Thyroid gland (tissue), 4 donors: ENCODE measurements around the gene ATP8A1. TPM values are rescaled to one million over a fixed set of nuclear protein-coding genes. Genes with fewer than 3 reads are reported as not detected.

ENCODE experiments used
- DNase-seq, 2 donors: peaks; one replicate each; pipeline ENCODE4 v3.0.0-alpha.2; 2019
- H3K27ac ChIP-seq, 3 donors: fragments of 200-600 bp; sonication (generic); 1 replicate in 2 of 3; 2 replicates in 1 of 3; pipeline ENCODE4 v1.5.1; 2016 to 2019; ENCODE audit warnings: mild to moderate bottlenecking in 1 of 3, moderate library complexity in 1 of 3
- H3K27me3 ChIP-seq: fragments of 200-600 bp; sonication (generic); one replicate; pipeline ENCODE4 v1.5.1; 2019
- H3K36me3 ChIP-seq, 2 donors: fragments of 200-600 bp; sonication (generic); one replicate each; pipeline ENCODE4 v1.5.1; 2016 to 2019
- H3K4me1 ChIP-seq, 2 donors: fragments of 200-600 bp; sonication (generic); one replicate each; pipeline ENCODE4 v1.5.1; 2017 to 2019
- H3K4me3 ChIP-seq, 3 donors: fragments of 200-600 bp; sonication (generic); replicated peaks in 1 of 3; 1 replicate in 2 of 3; 2 replicates in 1 of 3; pipeline ENCODE4 v1.5.1; 2016; ENCODE audit warnings: mild to moderate bottlenecking in 1 of 3
- H3K9me3 ChIP-seq: fragments of 200-600 bp; sonication (generic); one replicate; pipeline ENCODE4 v1.5.1; 2017
- CTCF ChIP-seq, 6 experiments: fragments of 200-600 bp in 3 of 6; fragments of 450-650 bp in 3 of 6; sonication (generic) in 3 of 6; IDR thresholded peaks; one replicate each; pipeline ENCODE4 v1.5.1; 2016 to 2019; ENCODE audit warnings: antibody characterized with exemption in 6 of 6, mild to moderate bottlenecking in 2 of 6, inconsistent platforms in 1 of 6, moderate library complexity in 1 of 6
- POLR2A ChIP-seq, 2 donors: fragments of 450-650 bp; IDR thresholded peaks; one replicate each; pipeline ENCODE4 v1.6.1; 2017; ENCODE audit warnings: antibody characterized with exemption in 2 of 2, mild to moderate bottlenecking in 2 of 2, moderate library complexity in 1 of 2
- WGBS, 2 donors: methylation state at CpG; one replicate each; pipeline ENCODE4 v1.1.5; 2017; 5-methylcytosine and 5-hydroxymethylcytosine counted together
- intact Hi-C: fragments of 100-400 bp; cut with DNase I; formaldehyde crosslinking; loops from one replicate; pipeline ENCODE4 v1.15.1; 2023
- total RNA-seq, 4 donors: library from RNA; depleted of rRNA; stranded (reverse); fragments of >200 nt; gene quantifications; one replicate each; pipeline ENCODE4 v1.2.3, GENCODE V29; 2016

ATP8A1 gene
- total RNA-seq, 4 donors from 2014 or later, result 191 to 274 (median 245) TPM

- peaks cover 8 to 19% of the 10 kb centered on the region in 2 donors for H3K4me1 ChIP-seq
- H3K9me3 ChIP-seq, result no peaks in the 10 kb centered on the region
- H3K27me3 ChIP-seq, result no peaks in the 10 kb centered on the region
- peak; percentile 23 to 36 for DNase-seq
- H3K36me3 ChIP-seq, result no peaks in the 10 kb centered on the region
- no peak for TF ChIP-seq POLR2A (IDR thresholded peaks at IDR 0.05)
- no peak for TF ChIP-seq CTCF (IDR thresholded peaks at IDR 0.05)
- WGBS, 2 donors, result 6 to 9% methylated on average over 34 to 42 of the region's 61 CpGs
- H3K27ac ChIP-seq, result no peak within 1 kb of the TSS
- intact Hi-C loops, result no loop called here
- H3K4me3 ChIP-seq, result peak within 1 kb of the TSS; percentile 3 to 48 (median 42)
Measured at GRCh38 chr4:42396752-42397634, 259.9 kb downstream of the ATP8A1 start, which contains the start of gene SHISA3. Gene SHISA3 (plus strand): TSS chr4:42397488. CDS start chr4:42398057, 569 bp downstream.

GRCh38 chr4:42396361-42396751, 260.5 kb downstream of the ATP8A1 start:
- no peaks in the 10 kb centered on the region for H3K27me3 ChIP-seq
- H3K27ac ChIP-seq, result no peak overlapping the region
- intact Hi-C loops, result no loop called here
- DNase-seq, result no peak
- no peaks in the 10 kb centered on the region for H3K36me3 ChIP-seq
- peaks cover 8 to 19% of the 10 kb centered on the region in 2 donors for H3K4me1 ChIP-seq
- H3K4me3 ChIP-seq, result no peak overlapping the region
- no peak for TF ChIP-seq POLR2A (IDR thresholded peaks at IDR 0.05)
- no peak for TF ChIP-seq CTCF (IDR thresholded peaks at IDR 0.05)
- no peaks in the 10 kb centered on the region for H3K9me3 ChIP-seq
- 48 to 54% methylated on average over 17 of the region's 17 CpGs for WGBS, 2 donors

GRCh38 chr4:42395595-42395994, 261.3 kb downstream of the ATP8A1 start:
- DNase-seq, result no peak
- Histone ChIP-seq H3K9me3 (no peaks in the 10 kb centered on the region), H3K36me3 (no peaks in the 10 kb centered on the region), H3K4me3 (no peak overlapping the region), H3K4me1 (peaks cover 8 to 19% of the 10 kb centered on the region in 2 donors), H3K27ac (no peak overlapping the region), H3K27me3 (no peaks in the 10 kb centered on the region)
- WGBS, 2 donors, result 94 to 98% methylated on average over 1 of the region's 1 CpG
- TF ChIP-seq POLR2A (IDR thresholded peaks at IDR 0.05) (no peak), CTCF (IDR thresholded peaks at IDR 0.05) (no peak)
- intact Hi-C loops, result no loop called here

DNA sequence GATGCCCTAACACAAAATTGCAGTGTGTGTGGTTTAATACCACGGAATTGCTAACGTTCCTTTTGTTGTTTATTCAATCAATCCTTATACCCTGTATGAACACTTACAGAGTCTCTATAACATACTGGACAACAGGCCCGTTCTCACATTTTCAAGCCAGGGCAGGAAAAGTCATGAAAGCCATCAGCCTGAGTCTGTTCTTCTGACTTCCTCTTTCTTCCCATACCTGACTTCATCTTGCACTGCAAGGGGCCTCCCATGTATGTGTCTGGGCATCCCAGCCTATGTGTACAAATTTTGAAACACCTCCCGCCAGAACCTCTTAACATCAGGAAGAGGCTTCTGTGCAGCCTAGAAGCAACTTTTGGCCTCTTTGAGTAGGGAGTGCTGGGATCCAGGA, 264.5 kb downstream of the ATP8A1 start:
- 89 to 91% methylated on average over 4 of the region's 4 CpGs for WGBS, 2 donors

More for the DNA sequence above, 264.5 kb downstream of the ATP8A1 start:
- intact Hi-C loops, result no loop called here
- TF ChIP-seq CTCF (IDR thresholded peaks at IDR 0.05) (no peak), POLR2A (IDR thresholded peaks at IDR 0.05) (no peak)
- no peaks in the 10 kb centered on the region for H3K27me3 ChIP-seq
- no peaks in the 10 kb centered on the region for H3K36me3 ChIP-seq
- DNase-seq, result no peak
- no peak overlapping the region for H3K4me3 ChIP-seq
- H3K4me1 ChIP-seq, result peaks cover 0 to 7% of the 10 kb centered on the region in 2 donors
- H3K9me3 ChIP-seq, result no peaks in the 10 kb centered on the region
- no peak overlapping the region for H3K27ac ChIP-seq
